Measurements from ENCODE around the gene SRPK2.

DNA sequence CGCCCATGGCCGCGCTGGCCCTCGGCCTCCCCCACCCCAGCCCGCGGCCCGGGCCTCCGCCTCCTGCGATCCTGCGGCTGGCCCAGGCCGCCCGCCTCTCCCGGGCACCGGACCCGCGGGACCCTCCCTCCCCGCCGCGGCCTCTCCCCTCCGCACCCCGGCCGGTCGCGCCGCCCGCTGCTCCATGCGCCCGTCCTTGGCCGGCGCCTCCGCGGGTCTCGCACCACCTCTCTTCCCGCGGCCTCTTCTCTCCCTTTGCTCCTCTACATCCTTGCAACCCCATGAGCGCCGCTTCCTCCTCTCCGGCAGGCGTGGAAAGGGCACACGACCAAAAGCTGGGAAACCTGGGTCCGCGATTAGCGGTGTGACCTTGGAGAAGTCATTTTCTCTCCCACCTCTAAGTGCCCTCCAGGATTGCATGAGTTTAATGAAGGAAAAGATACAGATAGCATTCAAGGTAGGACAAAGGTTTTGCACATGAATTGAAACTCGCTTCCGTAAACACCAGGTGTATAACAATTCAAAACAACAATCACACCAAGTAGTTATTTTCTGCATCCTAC is 448 bp upstream of the SRPK2 start:
- TF ChIP-seq PAX5 (IDR thresholded peaks at IDR 0.05; ENCODE audit: insufficient read depth, low read length, severe bottlenecking) (no peak), POLR2AphosphoS5 (IDR thresholded peaks at IDR 0.05; ENCODE audit: low read depth, low read length) (no peak), POLR2A (IDR thresholded peaks at IDR 0.05; ENCODE audit: low read depth, low read length) (no peak), TAF1 (IDR thresholded peaks at IDR 0.05; ENCODE audit: low read depth, low read length) (no peak), POU2F2 (IDR thresholded peaks at IDR 0.05; ENCODE audit: low read depth, low read length) (no peak)
